Heart left ventricle (tissue), 16 donors: ENCODE data around the gene ZBTB4. TPM values are rescaled to one million over a fixed set of nuclear protein-coding genes. Genes with fewer than 3 reads are reported as not detected.

Experiments used
- ATAC-seq, 4 donors: fragments of 200-7000 bp; cut with Tn5 transposase; one replicate each; pipeline ENCODE4 v1.9.1; 2020 to 2022; ENCODE audit warnings: moderate library complexity in 4 of 4, mild to moderate bottlenecking in 3 of 4, moderate number of reproducible peaks in 1 of 4
- DNase-seq, 5 donors: peaks; one replicate each; pipeline ENCODE4 v3.0.0-alpha.2; 2020
- H3K27ac ChIP-seq, 12 donors: fragments of 200-600 bp; sonication (generic) in 4 of 12; one replicate each; pipeline versions ENCODE4 v1.5.0 to v1.8.0; 2016 to 2022; ENCODE audit warnings: mild to moderate bottlenecking in 2 of 12
- H3K27me3 ChIP-seq, 9 donors: fragments of 200-600 bp; sonication (generic) in 2 of 9; one replicate each; pipeline versions ENCODE4 v1.5.1 to v1.8.0; 2016 to 2022; ENCODE audit warnings: mild to moderate bottlenecking in 3 of 9
- H3K36me3 ChIP-seq, 9 donors: fragments of 200-600 bp; sonication (generic) in 2 of 9; one replicate each; pipeline versions ENCODE4 v1.5.0 to v1.8.0; 2018 to 2022; ENCODE audit warnings: mild to moderate bottlenecking in 2 of 9
- H3K4me1 ChIP-seq, 12 donors: fragments of 200-600 bp; sonication (generic) in 4 of 12; one replicate each; pipeline versions ENCODE4 v1.5.0 to v1.8.0; 2016 to 2022; ENCODE audit warnings: mild to moderate bottlenecking in 3 of 12
- H3K4me3 ChIP-seq, 12 donors: fragments of 200-600 bp; sonication (generic) in 4 of 12; one replicate each; pipeline versions ENCODE4 v1.5.0 to v1.8.0; 2017 to 2022; ENCODE audit warnings: mild to moderate bottlenecking in 9 of 12, moderate library complexity in 4 of 12
- H3K9me3 ChIP-seq, 12 donors: fragments of 200-600 bp; sonication (generic) in 4 of 12; one replicate each; pipeline versions ENCODE4 v1.5.0 to v1.8.0; 2016 to 2022; ENCODE audit warnings: mild to moderate bottlenecking in 1 of 12
- CTCF ChIP-seq, 12 donors: fragments of 200-600 bp; sonication (generic) in 4 of 12; IDR thresholded peaks; one replicate each; pipeline versions ENCODE4 v1.5.0 to v1.8.0; 2018 to 2022; ENCODE audit warnings: antibody characterized with exemption in 12 of 12, mild to moderate bottlenecking in 5 of 12
- POLR2A ChIP-seq, 2 donors: fragments of 450-650 bp; IDR thresholded peaks; one replicate each; pipeline ENCODE4 v1.6.1; 2017; ENCODE audit warnings: antibody characterized with exemption in 2 of 2, mild to moderate bottlenecking in 2 of 2, moderate library complexity in 2 of 2
- WGBS, 4 donors: extraction: QIAGEN DNeasy Blood & Tissue Kit in 2 of 4; methylation state at CpG; one replicate each; pipeline versions ENCODE4 v1.1.5 to v1.1.7; 2013 to 2018; 5-methylcytosine and 5-hydroxymethylcytosine counted together
- intact Hi-C, 10 donors: fragments of 100-400 bp; cut with DNase I; formaldehyde crosslinking; loops; one replicate each; pipeline versions ENCODE4 v1.11.1 to v1.14.2; 2022
- polyA plus RNA-seq, 2 donors: library from polyadenylated mRNA; stranded (reverse); fragments of 200-250 nt; gene quantifications; one replicate each; pipeline ENCODE4 v1.2.3, GENCODE V29; 2013
- total RNA-seq, 9 donors: library from RNA; depleted of rRNA in 2 of 9; stranded (reverse); fragments of >200 nt in 2 of 9; fragmentation: NEBNext Ultra II Directional in 3 of 9; extraction: Animal tissue kit (Norgen Biotek cat#: 25700) in 3 of 9; gene quantifications; one replicate each; pipeline versions ENCODE4 v1.1.0 to v1.2.4, GENCODE V29; 2016 to 2023
- donor health status: ischemic (EF 13 %, LVEDD 7.1; RV severe dilation, severe dysfunction).
- donor health status: healthy with polysubstance abuse.
- donor health status: DM: no; HTN: yes; CAD: no.
- donor health status: DM: no; HTN: no; CAD: no.
- donor health status: ischemic (EF 25% LVEDD 6.9; RV normal size, moderate dysfunction).
- donor health status: ischemic (EF 25% LVEDD 5.7; RV mildly dilated, moderate dysfunction).
- donor health status: healthy.
- donor health status: DM: yes; HTN: yes; CAD: no.
- donor health status: ischemic (EF 35%, LVEDD 5.7; RV mildly dilated, moderate dysfunction).
- donor health status: nonischemic (EF 11% LVEDD 7.7; RV severe dilation, severe dysfunction).
- donor health status: DM: yes; HTN: yes; CAD: no.
- donor health status: PGD.
- donor health status: ischemic (EF 29% LVEDD 5.4; RV normal size, mild dysfunction).
- donor health status: nonischemic (EF 23%, LVEDD 6.1; RV moderate dilation, normal function).

ZBTB4 gene
- total and polyA plus RNA-seq, 11 donors = 29.3 to 77.2 (median 58.9) TPM

- Histone ChIP-seq H3K9me3 (no peaks in the 10 kb centered on the region), H3K36me3 (no peaks in the 10 kb centered on the region), H3K27ac (peak overlapping the region in 8 of 12 donors; percentile 32 to 71 (median 48)), H3K4me3 (peak overlapping the region in 11 of 12 donors; percentile 29 to 75 (median 51)), H3K4me1 (peaks cover 4 to 63% (median 45%) of the 10 kb centered on the region in 12 donors), H3K27me3 (peaks cover 0 to 44% (median 8%) of the 10 kb centered on the region in 9 donors)
- 14 to 22% (median 18%) methylated on average over 32 to 48 of the region's 48 CpGs for WGBS, 4 donors
- DNase-seq (peak; percentile 75 to 91 (median 81)), ATAC-seq (peak in 3 of 4 donors; percentile 4 to 19 (median 6))
- no peak for TF ChIP-seq CTCF (IDR thresholded peaks at IDR 0.05)
- TF ChIP-seq POLR2A (IDR thresholded peaks at IDR 0.05) = no peak
- intact Hi-C loops = loop anchor here (1.0 to 10.0 kb wide), 18 partner anchors 36 to 249 kb away; partner anchors contain the start of genes SENP3 (in 9 of the 10), POLR2A (in 6 of the 10), TMEM95 (in 6 of the 10) and KCTD11 (in 4 of the 10)
Observed at GRCh38 chr17:7437950-7438614, 41.3 kb downstream of the ZBTB4 start.

GRCh38 chr17:7437369-7437863, 42.0 kb downstream of the ZBTB4 start:
- ATAC-seq (no peak), DNase-seq (peak in 1 of 5 donors; percentile 27)
- H3K27me3 ChIP-seq = peaks cover 0 to 44% (median 8%) of the 10 kb centered on the region in 9 donors
- 26 to 56% (median 31%) methylated on average over 15 to 31 of the region's 31 CpGs for WGBS, 4 donors
- no peaks in the 10 kb centered on the region for H3K36me3 ChIP-seq
- no peak for TF ChIP-seq CTCF (IDR thresholded peaks at IDR 0.05)
- TF ChIP-seq POLR2A (IDR thresholded peaks at IDR 0.05) = no peak
- H3K4me1 ChIP-seq = peaks cover 4 to 63% (median 45%) of the 10 kb centered on the region in 12 donors
- peak overlapping the region in 11 of 12 donors; percentile 2 to 75 (median 55) for H3K4me3 ChIP-seq
- intact Hi-C loops = loop anchor here (1.0 to 10.0 kb wide), 17 partner anchors 35 to 250 kb away; partner anchors contain the start of genes SENP3 (in 9 of the 10), POLR2A (in 6 of the 10), TMEM95 (in 6 of the 10) and KCTD11 (in 4 of the 10)
- H3K27ac ChIP-seq = peak overlapping the region in 11 of 12 donors; percentile 8 to 91 (median 71)
- no peaks in the 10 kb centered on the region for H3K9me3 ChIP-seq

GRCh38 chr17:7436556-7437368, 42.7 kb downstream of the ZBTB4 start:
- DNase-seq (peak; percentile 80 to 89 (median 84)), ATAC-seq (peak; percentile 30 to 82 (median 70))
- peak overlapping the region; percentile 8 to 91 (median 68) for H3K27ac ChIP-seq
- peak overlapping the region in 11 of 12 donors; percentile 2 to 75 (median 55) for H3K4me3 ChIP-seq
- 5 to 37% (median 7%) methylated on average over 5 to 92 of the region's 92 CpGs for WGBS, 4 donors
- H3K36me3 ChIP-seq = no peaks in the 10 kb centered on the region
- no peaks in the 10 kb centered on the region for H3K9me3 ChIP-seq
- peaks cover 4 to 63% (median 45%) of the 10 kb centered on the region in 12 donors for H3K4me1 ChIP-seq
- H3K27me3 ChIP-seq = peaks cover 0 to 44% (median 8%) of the 10 kb centered on the region in 9 donors
- TF ChIP-seq CTCF (IDR thresholded peaks at IDR 0.05) (peak; percentile 74 to 95 (median 84)), POLR2A (IDR thresholded peaks at IDR 0.05) (no peak)
- intact Hi-C loops = loop anchor here (1.0 to 10.0 kb wide), 17 partner anchors 34 to 251 kb away; partner anchors contain the start of genes SENP3 (in 9 of the 10), POLR2A (in 6 of the 10), TMEM95 (in 6 of the 10) and KCTD11 (in 4 of the 10)
